A549 (cell line): Measurements from ENCODE around the gene NDUFS1. TPM values are rescaled to one million over a fixed set of nuclear protein-coding genes. Genes with fewer than 3 reads are reported as not detected.
A peak's percentile ranks its signal among the peaks of the same experiment; 100 is the strongest.

Experiments used
- ATAC-seq, 2 experiments: fragments of 200-7000 bp in 1 of 2; fragments of >200 bp in 1 of 2; cut with Nextera tagmentation in 1 of 2; cut with Tn5 transposase in 1 of 2; 3 replicates each; pipeline versions ENCODE4 v1.8.0 to v1.9.1; 2018 to 2020; ENCODE audit warnings: mild to moderate bottlenecking in 1 of 2, moderate library complexity in 1 of 2
- CTCF ChIA-PET: fragments of 300-600 bp; sonication (Branson Sonifier 250); formaldehyde crosslinking; extraction: SDS; loops from one replicate; lab custom pipeline; 2021; ENCODE audit warnings: antibody characterized with exemption, inconsistent platforms; lab: Yijun Ruan, JAX
- POLR2A ChIA-PET: fragments of 350-600 bp; formaldehyde crosslinking; extraction: SDS; loops from one replicate; lab custom pipeline; 2021; ENCODE audit warnings: antibody characterized with exemption, inconsistent platforms; lab: Yijun Ruan, JAX
- DNase-seq, 2 experiments: peaks; one replicate each; pipeline versions ENCODE4 v3.0.0 to v3.0.0-alpha.2; 2011 to 2016; ENCODE audit warnings: low read depth in 1 of 2, low spot score in 1 of 2
- FAIRE-seq: peaks from 2 replicates; lab custom pipeline; 2011; peaks lifted over from hg19 to GRCh38; lab: Jason Lieb, UNC
- H3K27ac ChIP-seq, 2 experiments: fragments of >200 bp; sonication (Bioruptor Twin); formaldehyde crosslinking; 3 replicates each; pipeline ENCODE4 v1.5.1; 2016 to 2017
- H3K4me1 ChIP-seq: fragments of >200 bp; sonication (Bioruptor Twin); formaldehyde crosslinking; 3 replicates; pipeline ENCODE4 v1.6.1; 2016
- H3K4me2 ChIP-seq: fragments of >200 bp; sonication (Bioruptor Twin); formaldehyde crosslinking; 3 replicates; pipeline ENCODE4 v1.6.1; 2016
- H3K4me3 ChIP-seq: fragments of >200 bp; sonication (Bioruptor Twin); formaldehyde crosslinking; 3 replicates; pipeline ENCODE4 v1.5.1; 2016
- H3K9me3 ChIP-seq: fragments of >200 bp; sonication (Bioruptor Twin); formaldehyde crosslinking; 3 replicates; pipeline ENCODE4 v1.6.1; 2016
- ATOH8 ChIP-seq: fragments of 250-450 bp; sonication (Bioruptor Pico); IDR thresholded peaks from 2 replicates; pipeline ENCODE4 v1.5.0; 2020; ENCODE audit warnings: low read depth, mild to moderate bottlenecking, moderate library complexity
- BCL3 ChIP-seq: fragments of >200 bp; sonication (Bioruptor Twin); formaldehyde crosslinking; IDR thresholded peaks from 3 replicates; pipeline ENCODE4 v1.6.1; 2016
- BHLHE40 ChIP-seq: IDR thresholded peaks from 2 replicates; pipeline ENCODE4 v1.6.1; 2012; ENCODE audit warnings: low read depth, low read length, inconsistent platforms
- CBX2 ChIP-seq: fragments of 200-600 bp; sonication (generic); IDR thresholded peaks from 2 replicates; pipeline ENCODE4 v1.6.1; 2016; ENCODE audit warnings: low read depth, mild to moderate bottlenecking, borderline replicate concordance
- CBX8 ChIP-seq: fragments of 200-600 bp; sonication (generic); IDR thresholded peaks from 2 replicates; pipeline ENCODE4 v1.6.1; 2016
- CHD2 ChIP-seq: fragments of 150-350 bp; IDR thresholded peaks from 2 replicates; pipeline ENCODE4 v1.6.1; 2014; ENCODE audit warnings: low read length; ENCODE audit not compliant: partially characterized antibody
- CTCF ChIP-seq: fragments of >200 bp; sonication (Bioruptor Twin); formaldehyde crosslinking; IDR thresholded peaks from 3 replicates; pipeline ENCODE4 v1.5.1; 2016
- E2F6 ChIP-seq: IDR thresholded peaks from 2 replicates; pipeline ENCODE4 v1.6.1; 2012; ENCODE audit warnings: low read depth, borderline replicate concordance
- FOSB ChIP-seq: fragments of 250-450 bp; sonication (Bioruptor Pico); IDR thresholded peaks from 2 replicates; pipeline ENCODE4 v1.5.0; 2020; ENCODE audit warnings: mild to moderate bottlenecking, moderate library complexity
- FOXS1 ChIP-seq: fragments of 250-450 bp; sonication (Bioruptor Pico); IDR thresholded peaks from 2 replicates; pipeline ENCODE4 v1.5.0; 2020; ENCODE audit warnings: mild to moderate bottlenecking, moderate library complexity
- HDAC2 ChIP-seq: fragments of 200-600 bp; sonication (generic); IDR thresholded peaks from 2 replicates; pipeline ENCODE4 v1.6.1; 2016
- HES2 ChIP-seq: fragments of >200 bp; sonication (Bioruptor Twin); formaldehyde crosslinking; IDR thresholded peaks from 2 replicates; pipeline ENCODE4 v1.6.1; 2016
- HEYL ChIP-seq: fragments of 250-450 bp; sonication (Bioruptor Pico); IDR thresholded peaks from 2 replicates; pipeline ENCODE4 v1.8.0; 2021; ENCODE audit warnings: mild to moderate bottlenecking, moderate library complexity
- HMGXB4 ChIP-seq: fragments of 250-450 bp; sonication (Bioruptor Pico); IDR thresholded peaks from 2 replicates; pipeline ENCODE4 v1.5.0; 2021; ENCODE audit warnings: mild to moderate bottlenecking, moderate library complexity, borderline replicate concordance
- HOXA7 ChIP-seq: fragments of 250-450 bp; sonication (Bioruptor Pico); IDR thresholded peaks from 2 replicates; pipeline ENCODE4 v1.5.0; 2020; ENCODE audit warnings: mild to moderate bottlenecking, moderate library complexity
- HOXB5 ChIP-seq: fragments of 250-450 bp; sonication (Bioruptor Pico); IDR thresholded peaks from 2 replicates; pipeline ENCODE4 v1.5.0; 2020; ENCODE audit warnings: mild to moderate bottlenecking, moderate library complexity
- JUN ChIP-seq, 2 experiments: fragments of >200 bp; sonication (Bioruptor Twin); formaldehyde crosslinking; IDR thresholded peaks; 2 replicates in 1 of 2; 3 replicates in 1 of 2; pipeline ENCODE4 v1.6.1; 2016 to 2017
- KDM1A ChIP-seq: fragments of 200-600 bp; sonication (generic); IDR thresholded peaks from 2 replicates; pipeline ENCODE4 v1.6.1; 2016; ENCODE audit warnings: low read depth, mild to moderate bottlenecking
- MAX ChIP-seq: IDR thresholded peaks from 2 replicates; pipeline ENCODE4 v1.6.1; 2012
- PHF8 ChIP-seq: fragments of 200-600 bp; sonication (generic); IDR thresholded peaks from 2 replicates; pipeline ENCODE4 v1.6.1; 2016; ENCODE audit warnings: low read depth, mild to moderate bottlenecking, antibody characterized with exemption, moderate library complexity, borderline replicate concordance
- POLR2A ChIP-seq: IDR thresholded peaks from 2 replicates; pipeline ENCODE4 v1.6.1; 2012; ENCODE audit warnings: mild to moderate bottlenecking, low read length
- RAD21 ChIP-seq, 2 experiments: fragments of >200 bp in 1 of 2; sonication (Bioruptor Twin) in 1 of 2; formaldehyde crosslinking in 1 of 2; IDR thresholded peaks in 1 of 2; conservative IDR thresholded peaks in 1 of 2; 2 replicates in 1 of 2; 3 replicates in 1 of 2; pipeline ENCODE4 v1.6.1; 2012 to 2018; ENCODE audit warnings: inconsistent platforms in 1 of 2
- RCOR1 ChIP-seq: fragments of 150-350 bp; IDR thresholded peaks from 2 replicates; pipeline ENCODE4 v1.6.1; 2014; ENCODE audit warnings: antibody characterized with exemption, low read length, low read depth
- RFX5 ChIP-seq: fragments of 450-650 bp; IDR thresholded peaks from 2 replicates; pipeline ENCODE4 v1.7.1; 2014; ENCODE audit warnings: antibody characterized with exemption, mild to moderate bottlenecking, moderate library complexity
- RNF2 ChIP-seq: fragments of 200-600 bp; sonication (generic); IDR thresholded peaks from 2 replicates; pipeline ENCODE4 v1.6.1; 2016; ENCODE audit warnings: low read depth, mild to moderate bottlenecking, antibody characterized with exemption, moderate library complexity, borderline replicate concordance
- SMC3 ChIP-seq: fragments of >200 bp; sonication (Bioruptor Twin); formaldehyde crosslinking; IDR thresholded peaks from 3 replicates; pipeline ENCODE4 v1.6.1; 2018; ENCODE audit warnings: inconsistent platforms
- TP53 ChIP-seq: fragments of 250-450 bp; sonication (Bioruptor Pico); IDR thresholded peaks from 2 replicates; pipeline ENCODE4 v1.5.0; 2021; ENCODE audit warnings: mild to moderate bottlenecking, moderate library complexity
- USF2 ChIP-seq: fragments of 450-650 bp; IDR thresholded peaks from 2 replicates; pipeline ENCODE4 v1.6.1; 2014; ENCODE audit warnings: antibody characterized with exemption
- WGBS: methylation state at CpG from one replicate; pipeline ENCODE4 v1.1.6; 2017; ENCODE audit errors: missing lambda C conversion rate; 5-methylcytosine and 5-hydroxymethylcytosine counted together
- polyA plus RNA-seq, 4 experiments: library from polyadenylated mRNA; depleted of rRNA in 3 of 4; stranded (reverse); fragments of >200 nt; fragmentation: RNase III in 1 of 4; extraction: RNeasy Plus Mini Kit Qiagen cat#74134 plus additional on column Dnase treatment in 1 of 4; gene quantifications; 2 replicates in 3 of 4; 3 replicates in 1 of 4; pipeline ENCODE4 v1.2.3, GENCODE V29; 2011 to 2017

The NDUFS1 gene
- polyA plus RNA-seq, 2 of the 4 experiments (the other 2 are of a cell fraction), result 86.7 to 134 TPM

GRCh38 chr2:206086716-206087350 is 72.4 kb downstream of the NDUFS1 start (continued):
- TF ChIP-seq HOXA7 (CRISPR knock-in tag), result no peak
- no peak for TF ChIP-seq RAD21 (conservative IDR thresholded peaks at IDR 0.05 in 1 of 2, IDR thresholded peaks at IDR 0.05 in 1 of 2)
- TF ChIP-seq E2F6, result no peak

GRCh38 chr2:206085742-206086445 is 73.3 kb downstream of the NDUFS1 start, which contains the start of gene INO80D:
INO80D (minus strand) TSS chr2:206086174; CDS start chr2:206063016, 23,158 bp downstream.
- DNase-seq, result peak; percentile 59 to 89
- no peaks in the 10 kb centered on the region for H3K9me3 ChIP-seq
- H3K4me2 ChIP-seq, result peak within 1 kb of the TSS; percentile 93
- peak; percentile 88 to 93 for ATAC-seq
- H3K4me1 ChIP-seq, result peaks cover 19% of the 10 kb centered on the region; the same call in 2 of the 3 replicates
- peak within 1 kb of the TSS; percentile 82 for H3K4me3 ChIP-seq
- CTCF ChIA-PET, result interaction anchor here (0.7 to 1.7 kb wide), 2 partner anchors 11 to 17 kb away, joined by 3 to 7 read pairs; no protein-coding TSS in a partner anchor
- no peak for FAIRE-seq
- POLR2A ChIA-PET, result interaction anchor here (0.5 to 1.3 kb wide), 6 partner anchors 14 to 80 kb away, joined by 3 to 7 read pairs (median 4); partner anchors contain the start of genes EEF1B2 and NDUFS1
- WGBS, result under 1% methylated on average over 35 of the region's 39 CpGs
- no peak for TF ChIP-seq BHLHE40
- TF ChIP-seq FOSB (CRISPR knock-in tag), result no peak
- no peak for TF ChIP-seq RCOR1
- no peak for TF ChIP-seq CBX2
- TF ChIP-seq E2F6, result no peak
- no peak for TF ChIP-seq TP53 (CRISPR knock-in tag)
- TF ChIP-seq CTCF, result peak; percentile 16; the same call in 1 of the 3 replicates
- TF ChIP-seq HOXB5, result no peak
- TF ChIP-seq PHF8, result peak; percentile 100
- TF ChIP-seq CBX8, result peak; percentile 93; the same call in 1 of the 2 replicates
- peak; percentile 70 to 80; a peak in 2 of 5 replicates for TF ChIP-seq JUN (IDR thresholded peaks at IDR 0.05)
- peak; percentile 31; the same call in 1 of the 2 replicates for TF ChIP-seq MAX
- no peak for TF ChIP-seq RFX5
- no peak for TF ChIP-seq HDAC2
- no peak for TF ChIP-seq SMC3
- no peak for TF ChIP-seq HES2
- no peak for TF ChIP-seq USF2
- TF ChIP-seq POLR2A, result peak; percentile 49
- TF ChIP-seq BCL3, result peak; percentile 64; the same call in 2 of the 3 replicates
- TF ChIP-seq CHD2, result no peak
- TF ChIP-seq ATOH8, result no peak
- no peak for TF ChIP-seq FOXS1 (CRISPR knock-in tag)
- TF ChIP-seq HEYL (CRISPR knock-in tag), result no peak
- TF ChIP-seq RNF2, result no peak
- peak; percentile 97 for TF ChIP-seq HMGXB4 (CRISPR knock-in tag)
- TF ChIP-seq KDM1A, result no peak
- peak within 1 kb of the TSS; percentile 99 for H3K27ac ChIP-seq
